Measurements from ENCODE around the gene ZNF789. TPM values are rescaled to one million over a fixed set of nuclear protein-coding genes. Genes with fewer than 3 reads are reported as not detected.

Gene ZNF789
- total and polyA plus RNA-seq, 2 of the 4 experiments (the other 2 are of a cell fraction): 4.8 to 8.9 TPM

- TF ChIP-seq BHLHE40 (IDR thresholded peaks at IDR 0.05; ENCODE audit: low read depth, low read length): no peak
Measured at GRCh38 chr7:99525713-99526440, 53.2 kb downstream of the ZNF789 start (continued).

GRCh38 chr7:99531354-99531765 is 58.7 kb downstream of the ZNF789 start:
- Histone ChIP-seq H3K56ac (ENCODE audit: extremely low read depth, insufficient read depth, low read length) (no peak overlapping the region), H3K36me3 (ENCODE audit: control insufficient read depth, insufficient read depth, low read length) (peaks cover 52% of the 10 kb centered on the region)

More at GRCh38 chr7:99531354-99531765, 58.7 kb downstream of the ZNF789 start:
- Histone ChIP-seq H3K9me3 (ENCODE audit: control insufficient read depth, insufficient read depth, low read length) (peaks cover 68% of the 10 kb centered on the region), H3K23ac (ENCODE audit: low read depth, low read length) (no peak overlapping the region), H3K14ac (replicated peaks; ENCODE audit: low read depth, low read length) (no peak overlapping the region), H3K9me1 (ENCODE audit: insufficient read depth, low read length) (no peaks in the 10 kb centered on the region), H4K91ac (ENCODE audit: insufficient read depth, low read depth, low read length) (no peak overlapping the region), H2BK120ac (ENCODE audit: low read depth, low read length) (no peak overlapping the region), H2BK15ac (ENCODE audit: low read depth, low read length) (no peak overlapping the region), H3K9ac (ENCODE audit: low read depth, low read length) (no peak overlapping the region), H2BK20ac (ENCODE audit: low read depth, low read length) (no peak overlapping the region), H4K20me1 (ENCODE audit: insufficient read depth, low read length) (no peaks in the 10 kb centered on the region), H2AK9ac (replicated peaks; ENCODE audit: low read depth, low read length, poor library complexity) (peak overlapping the region; percentile 30), H4K5ac (ENCODE audit: low read depth, low read length) (no peak overlapping the region), H3K18ac (ENCODE audit: low read depth, low read length) (no peak overlapping the region), H2AFZ (replicated peaks; ENCODE audit: low read length, poor library complexity) (no peak overlapping the region), H3K4me1 (ENCODE audit: control insufficient read depth, insufficient read depth, low read length) (no peaks in the 10 kb centered on the region), H2AK5ac (ENCODE audit: low read depth, low read length) (no peak overlapping the region), H2BK5ac (ENCODE audit: low read depth, low read length, poor library complexity, severe bottlenecking) (no peak overlapping the region), H3K79me1 (ENCODE audit: low read depth in 1 of 2, low read length in 2 of 2) (peaks cover 5 to 19% of the 10 kb centered on the region in 2 experiments; a peak in 2 of 4 replicates), H3K4me2 (ENCODE audit: low read depth, low read length) (no peak overlapping the region), H3K4ac (ENCODE audit: low read depth, low read length) (no peak overlapping the region), H4K8ac (ENCODE audit: low read depth in 2 of 2, low read length in 2 of 2) (no peak overlapping the region), H3K27ac (ENCODE audit: insufficient read depth, low read length) (no peak overlapping the region), H3K27me3 (ENCODE audit: control insufficient read depth, insufficient read depth, low read length) (no peaks in the 10 kb centered on the region), H3K4me3 (ENCODE audit: insufficient read depth, low read depth, low read length) (no peak overlapping the region)
- ChIA-PET CTCF (no interaction called here), POLR2A (ENCODE audit: unreplicated experiment) (no interaction called here)
- WGBS, 2 experiments (ENCODE audit: extremely low coverage in 2 of 2, insufficient read length in 1 of 2): 98% methylated on average over 9 of the region's 12 CpGs; no CpG with 5 or more reads in 1 of the 2 experiments
- ATAC-seq (ENCODE audit: low read depth) (no peak), DNase-seq (no peak)
- TF ChIP-seq RCOR1 (IDR thresholded peaks at IDR 0.05; ENCODE audit: insufficient replicate concordance, low read length) (peak; percentile 73), RFX5 (IDR thresholded peaks at IDR 0.05; ENCODE audit: low read depth, low read length) (no peak)
- dilution Hi-C loops (cut with HindIII; ENCODE audit: low sequenced_read_pairs, unreplicated experiment): no loop called here
- in situ Hi-C loops (cut with MboI; ENCODE audit: low sequenced_read_pairs): no loop called here
- BruUV-seq (replicated peaks): no TSS peak
- intact Hi-C loops (cut with micrococcal nuclease): no loop called here
